ENCODE data around the gene PDGFB. TPM values are rescaled to one million over a fixed set of nuclear protein-coding genes. Genes with fewer than 3 reads are reported as not detected.

Gene PDGFB
- total and polyA plus RNA-seq, 9 donors: 3.9 to 10.7 (median 5.5) TPM

DNA sequence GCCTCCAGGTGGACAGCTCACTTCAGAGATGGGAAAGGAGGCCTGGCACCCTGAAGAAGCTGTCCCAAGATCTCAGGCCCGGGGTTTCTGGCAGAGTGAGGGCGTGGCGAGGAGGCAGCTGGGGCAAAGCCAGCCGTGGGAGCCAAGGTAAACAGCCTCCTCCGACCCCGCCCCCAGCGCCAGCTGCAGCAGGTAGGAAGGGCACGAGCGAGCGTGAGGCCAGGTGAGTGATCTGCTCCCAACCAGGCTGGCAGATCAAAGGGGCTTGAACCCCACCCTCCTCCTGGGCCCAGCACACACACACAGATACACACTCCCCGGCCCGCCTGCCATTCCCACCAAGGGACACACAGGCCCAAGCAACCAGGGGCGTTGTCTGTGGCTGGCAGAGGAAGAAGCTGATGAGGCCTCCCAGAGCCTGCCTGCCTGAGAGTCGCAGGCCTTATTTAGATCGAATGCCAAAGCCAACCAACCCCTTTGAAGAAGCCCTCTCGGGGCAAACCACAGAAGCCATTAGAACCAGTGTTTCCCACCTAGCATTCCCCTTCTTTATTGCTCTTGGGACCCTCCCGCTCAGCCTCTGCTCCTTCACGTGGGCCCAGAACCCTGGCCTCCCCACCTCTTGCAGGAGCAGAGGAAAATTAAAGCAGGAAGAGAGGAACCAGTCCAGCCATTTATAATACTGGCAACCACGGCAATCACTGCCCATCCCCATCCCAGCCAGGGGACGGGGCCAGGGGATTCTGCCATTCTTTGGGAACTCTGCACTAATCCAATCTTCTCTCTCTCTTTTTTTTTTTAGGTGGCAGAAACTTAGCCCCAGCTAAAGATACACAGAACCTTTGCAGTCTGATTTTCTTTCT lies 5.0 kb downstream of the PDGFB start:
- intact Hi-C loops (cut with DNase I): loop anchor here in 1 of 4 donors (5.0 kb wide), 1 partner anchor 62 kb away; no protein-coding TSS in a partner anchor
- Histone ChIP-seq H3K27me3 (no peaks in the 10 kb centered on the region), H3K36me3 (no peaks in the 10 kb centered on the region), H3K4me3 (no peak overlapping the region), H3K9me3 (no peaks in the 10 kb centered on the region), H3K27ac (no peak overlapping the region), H3K4me1 (ENCODE audit: insufficient read depth) (peaks cover 5% of the 10 kb centered on the region)
- no peak for TF ChIP-seq EP300 (IDR thresholded peaks at IDR 0.05)
- TF ChIP-seq, protein P1, sequence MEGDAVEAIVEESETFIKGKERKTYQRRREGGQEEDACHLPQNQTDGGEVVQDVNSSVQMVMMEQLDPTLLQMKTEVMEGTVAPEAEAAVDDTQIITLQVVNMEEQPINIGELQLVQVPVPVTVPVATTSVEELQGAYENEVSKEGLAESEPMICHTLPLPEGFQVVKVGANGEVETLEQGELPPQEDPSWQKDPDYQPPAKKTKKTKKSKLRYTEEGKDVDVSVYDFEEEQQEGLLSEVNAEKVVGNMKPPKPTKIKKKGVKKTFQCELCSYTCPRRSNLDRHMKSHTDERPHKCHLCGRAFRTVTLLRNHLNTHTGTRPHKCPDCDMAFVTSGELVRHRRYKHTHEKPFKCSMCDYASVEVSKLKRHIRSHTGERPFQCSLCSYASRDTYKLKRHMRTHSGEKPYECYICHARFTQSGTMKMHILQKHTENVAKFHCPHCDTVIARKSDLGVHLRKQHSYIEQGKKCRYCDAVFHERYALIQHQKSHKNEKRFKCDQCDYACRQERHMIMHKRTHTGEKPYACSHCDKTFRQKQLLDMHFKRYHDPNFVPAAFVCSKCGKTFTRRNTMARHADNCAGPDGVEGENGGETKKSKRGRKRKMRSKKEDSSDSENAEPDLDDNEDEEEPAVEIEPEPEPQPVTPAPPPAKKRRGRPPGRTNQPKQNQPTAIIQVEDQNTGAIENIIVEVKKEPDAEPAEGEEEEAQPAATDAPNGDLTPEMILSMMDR (IDR thresholded peaks at IDR 0.05): no peak
- TF ChIP-seq POLR2A (IDR thresholded peaks at IDR 0.05): no peak
- WGBS, 3 donors: 74 to 80% (median 78%) methylated on average over 20 of the region's 20 CpGs
- no peak for DNase-seq

DNA sequence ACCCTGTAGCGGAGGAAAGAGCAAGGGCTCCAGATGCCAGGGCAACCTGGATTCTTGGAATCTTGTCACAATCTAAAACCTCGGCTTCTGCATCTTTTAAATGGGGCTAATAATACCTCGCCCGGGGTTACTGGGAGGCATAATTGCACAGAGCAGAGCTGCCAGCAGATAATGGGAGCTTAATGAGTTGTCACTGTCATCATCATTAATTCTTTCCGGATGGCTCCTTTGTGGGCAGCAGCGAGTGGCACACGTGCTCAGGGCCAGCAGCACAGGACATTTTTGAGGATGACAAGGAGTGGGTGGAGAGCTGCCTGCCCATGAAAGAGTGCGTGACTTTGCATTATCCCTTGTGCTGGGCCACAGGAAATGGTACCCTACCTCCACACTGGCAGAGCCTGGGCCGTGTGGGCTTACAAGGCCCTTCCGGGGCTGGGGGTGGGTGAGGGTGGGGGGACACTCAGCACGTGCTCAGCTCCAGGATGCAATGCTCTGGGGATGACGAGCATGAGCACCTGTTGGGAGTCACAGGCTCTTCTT lies 5.7 kb downstream of the PDGFB start:
- H3K4me3 ChIP-seq: no peak overlapping the region
- no peaks in the 10 kb centered on the region for H3K36me3 ChIP-seq
- H3K27me3 ChIP-seq: no peaks in the 10 kb centered on the region
- intact Hi-C loops (cut with DNase I): loop anchor here in 1 of 4 donors (5.0 kb wide), 1 partner anchor 62 kb away; no protein-coding TSS in a partner anchor
- no peak for TF ChIP-seq POLR2A (IDR thresholded peaks at IDR 0.05)
- TF ChIP-seq, protein P1 (IDR thresholded peaks at IDR 0.05): no peak
- TF ChIP-seq EP300 (IDR thresholded peaks at IDR 0.05): no peak
- H3K9me3 ChIP-seq: no peaks in the 10 kb centered on the region
- H3K27ac ChIP-seq: no peak overlapping the region
- H3K4me1 ChIP-seq (ENCODE audit: insufficient read depth): peaks cover 5% of the 10 kb centered on the region
- 84 to 87% (median 86%) methylated on average over 12 of the region's 12 CpGs for WGBS, 3 donors
- no peak for DNase-seq

GRCh38 chr22:39238561-39238960 lies 6.2 kb downstream of the PDGFB start:
- Histone ChIP-seq H3K36me3 (no peaks in the 10 kb centered on the region), H3K27me3 (no peaks in the 10 kb centered on the region), H3K27ac (no peak overlapping the region), H3K4me1 (ENCODE audit: insufficient read depth) (peaks cover 5% of the 10 kb centered on the region), H3K9me3 (no peaks in the 10 kb centered on the region), H3K4me3 (no peak overlapping the region)
- intact Hi-C loops (cut with DNase I): loop anchor here in 1 of 4 donors (5.0 kb wide), 1 partner anchor 61 kb away; no protein-coding TSS in a partner anchor
- DNase-seq: no peak
- TF ChIP-seq POLR2A (IDR thresholded peaks at IDR 0.05) (no peak), EP300 (IDR thresholded peaks at IDR 0.05) (no peak)
- 88 to 91% (median 90%) methylated on average over 8 of the region's 8 CpGs for WGBS, 3 donors

GRCh38 chr22:39238101-39238466 lies 6.7 kb downstream of the PDGFB start:
- intact Hi-C loops (cut with DNase I): loop anchor here in 1 of 4 donors (5.0 kb wide), 1 partner anchor 61 kb away; no protein-coding TSS in a partner anchor
- Histone ChIP-seq H3K36me3 (no peaks in the 10 kb centered on the region), H3K9me3 (no peaks in the 10 kb centered on the region), H3K4me1 (ENCODE audit: insufficient read depth) (peaks cover 5% of the 10 kb centered on the region), H3K27ac (no peak overlapping the region), H3K27me3 (no peaks in the 10 kb centered on the region), H3K4me3 (no peak overlapping the region)
- TF ChIP-seq, protein P1 (IDR thresholded peaks at IDR 0.05): no peak
- TF ChIP-seq POLR2A (IDR thresholded peaks at IDR 0.05) (no peak), EP300 (IDR thresholded peaks at IDR 0.05) (no peak)
- no peak for DNase-seq
- WGBS, 3 donors: 80 to 85% (median 85%) methylated on average over 5 of the region's 5 CpGs

All from ovary (tissue), 9 donors.